ACC112 (cell line): Measurements from ENCODE around the gene COX7A1.
A peak's percentile ranks its signal among the peaks of the same experiment; 100 is the strongest.
"Not testable (repeated sequence)": the region's sequence is repeated elsewhere in the genome, so short reads cannot be mapped to it uniquely, and the experiment has no call there.

Source experiments
- H2AFZ ChIP-seq: fragments of 200-600 bp; sonication (generic); one replicate; pipeline ENCODE4 v1.6.0; 2017; ENCODE audit warnings: antibody characterized with exemption, low read length; ENCODE audit not compliant: unreplicated experiment
- H3K27ac ChIP-seq: fragments of 200-600 bp; sonication (generic); 2 replicates; pipeline ENCODE4 v1.5.1; 2014; ENCODE audit warnings: low read depth, mild to moderate bottlenecking, antibody characterized with exemption, low read length, moderate library complexity
- H3K27me3 ChIP-seq: fragments of 200-600 bp; sonication (generic); 2 replicates; pipeline ENCODE4 v1.6.1; 2014; ENCODE audit warnings: mild to moderate bottlenecking, antibody characterized with exemption, low read length, moderate library complexity, mixed read lengths; ENCODE audit not compliant: insufficient read depth
- H3K36me3 ChIP-seq: fragments of 200-600 bp; sonication (generic); 2 replicates; pipeline ENCODE4 v1.6.1; 2016; ENCODE audit warnings: mild to moderate bottlenecking, antibody characterized with exemption, low read length, moderate library complexity, mixed read lengths; ENCODE audit not compliant: insufficient read depth
- H3K4me1 ChIP-seq: fragments of 200-600 bp; sonication (generic); one replicate; pipeline ENCODE4 v1.6.1; 2016; ENCODE audit warnings: low read length, mixed read lengths; ENCODE audit not compliant: insufficient read depth, unreplicated experiment, control insufficient read depth
- H3K4me3 ChIP-seq: fragments of 200-600 bp; sonication (generic); 2 replicates; pipeline ENCODE4 v1.5.1; 2014; ENCODE audit warnings: mild to moderate bottlenecking, low read depth, low read length
- H3K79me2 ChIP-seq: fragments of 200-600 bp; sonication (generic); one replicate; pipeline ENCODE4 v1.6.0; 2016; ENCODE audit warnings: low read length; ENCODE audit not compliant: control insufficient read depth, unreplicated experiment, insufficient read depth

The COX7A1 gene

DNA sequence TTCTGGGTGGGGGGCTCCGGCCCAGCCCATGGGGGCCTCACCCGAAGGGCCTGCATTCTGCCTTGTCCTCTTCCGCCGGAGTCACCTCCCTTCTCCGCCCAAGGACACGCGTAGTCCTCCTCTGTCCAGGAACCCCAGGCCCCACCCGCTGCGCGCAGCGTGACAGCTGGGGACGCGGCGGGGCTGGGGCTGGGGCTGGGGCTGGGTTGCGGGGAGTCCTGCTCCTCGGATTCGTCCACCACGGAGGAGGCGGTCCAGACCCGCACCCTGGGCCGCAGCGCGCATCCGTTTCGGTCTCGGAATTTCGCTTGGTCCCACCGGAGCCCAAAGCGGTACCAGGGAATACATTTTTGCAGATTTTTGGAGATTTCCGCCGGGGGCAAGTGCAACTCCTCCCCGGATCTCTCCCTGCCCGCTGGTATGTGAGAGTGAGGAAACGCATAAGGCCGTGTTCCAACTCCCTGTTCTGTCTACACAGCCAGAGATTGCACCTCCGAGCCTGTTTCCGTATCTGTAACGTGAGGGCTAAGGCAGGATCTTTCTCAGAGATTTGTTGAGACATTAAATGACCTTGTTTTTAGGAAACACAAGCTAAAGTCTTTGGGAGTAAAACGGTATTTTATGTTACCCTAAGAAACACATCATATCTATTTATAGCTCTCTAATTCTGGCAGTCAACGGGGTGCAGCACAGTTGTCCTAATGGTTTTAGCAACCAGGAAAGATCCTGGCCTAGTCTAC lies at the start of gene COX7A1:
Gene COX7A1 (minus strand): TSS at position 96 of the 740 bp plus-strand sequence. CDS start 40 bp downstream, at position 56.
- H3K4me1 ChIP-seq = peaks cover 2% of the 10 kb centered on the region
- H3K27me3 ChIP-seq = no peaks in the 10 kb centered on the region
- H2AFZ ChIP-seq = no peak within 1 kb of the TSS
- no peaks in the 10 kb centered on the region for H3K36me3 ChIP-seq
- no peak within 1 kb of the TSS for H3K27ac ChIP-seq
- peak within 1 kb of the TSS; percentile 61 for H3K4me3 ChIP-seq
- no peaks in the 10 kb centered on the region for H3K79me2 ChIP-seq

DNA sequence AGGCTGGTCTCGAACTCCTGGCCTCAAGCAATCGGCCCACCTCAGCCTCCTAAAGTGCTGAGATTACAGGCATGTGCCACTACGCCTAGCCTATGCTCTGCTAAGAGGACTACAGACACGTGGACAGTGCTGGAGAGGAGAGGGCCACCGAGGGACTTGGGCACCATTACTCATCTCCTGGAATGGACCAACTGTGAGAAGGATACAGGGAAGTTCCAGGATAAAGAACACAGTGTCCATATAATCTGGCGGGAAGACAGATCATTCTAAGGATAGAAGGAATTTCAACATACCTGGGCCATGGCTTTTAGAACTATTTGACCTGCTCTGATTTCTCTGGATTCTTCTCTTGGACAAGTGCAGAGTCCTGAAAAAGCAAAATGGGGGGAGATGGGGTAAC lies 49.4 kb upstream of the COX7A1 start:
- Histone ChIP-seq H3K27me3 (no peaks in the 10 kb centered on the region), H3K79me2 (no peaks in the 10 kb centered on the region), H3K27ac (no peak overlapping the region), H3K36me3 (no peaks in the 10 kb centered on the region), H2AFZ (no peak overlapping the region), H3K4me1 (no peaks in the 10 kb centered on the region), H3K4me3 (no peak overlapping the region)

GRCh38 chr19:36198119-36198518 lies 45.9 kb upstream of the COX7A1 start:
- H3K4me3 ChIP-seq = no peak overlapping the region
- H3K79me2 ChIP-seq = no peaks in the 10 kb centered on the region
- H3K27me3 ChIP-seq = no peaks in the 10 kb centered on the region
- H3K27ac ChIP-seq = no peak overlapping the region
- H2AFZ ChIP-seq = no peak overlapping the region
- no peaks in the 10 kb centered on the region for H3K36me3 ChIP-seq
- H3K4me1 ChIP-seq = no peaks in the 10 kb centered on the region

- H3K4me3 ChIP-seq = no peak overlapping the region
- no peak overlapping the region for H2AFZ ChIP-seq
- H3K79me2 ChIP-seq = no peaks in the 10 kb centered on the region
- H3K36me3 ChIP-seq = no peaks in the 10 kb centered on the region
- no peaks in the 10 kb centered on the region for H3K4me1 ChIP-seq
- no peak overlapping the region for H3K27ac ChIP-seq
- H3K27me3 ChIP-seq = no peaks in the 10 kb centered on the region
Measured at GRCh38 chr19:36196249-36196648, 44.0 kb upstream of the COX7A1 start.

DNA sequence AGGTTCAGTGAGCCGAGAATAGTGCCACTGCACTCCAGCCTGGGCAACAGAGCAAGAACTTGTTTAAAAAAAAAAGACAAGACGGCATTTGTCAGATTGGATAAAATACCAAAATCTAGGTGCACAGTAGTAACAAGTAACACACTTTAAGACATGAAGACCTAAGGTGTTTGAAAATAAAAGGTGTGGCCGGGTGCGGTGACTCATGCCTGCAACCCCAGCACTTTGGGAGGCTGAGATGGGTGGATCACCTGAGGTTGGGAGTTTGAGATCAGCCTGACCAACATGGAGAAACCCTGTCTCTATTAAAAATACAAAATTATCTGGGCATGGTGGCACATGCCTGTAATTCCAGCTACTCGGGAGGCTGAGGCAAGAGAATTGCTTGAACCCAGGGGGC lies 34.5 kb upstream of the COX7A1 start:
- H3K36me3 ChIP-seq, H3K4me3 ChIP-seq, H2AFZ ChIP-seq, H3K27ac ChIP-seq, H3K79me2 ChIP-seq, H3K27me3 ChIP-seq, H3K4me1 ChIP-seq: not testable (repeated sequence)

GRCh38 chr19:36183245-36183628 lies 31.0 kb upstream of the COX7A1 start:
- Histone ChIP-seq H3K27ac (no peak overlapping the region), H3K4me3 (no peak overlapping the region), H3K36me3 (peaks cover 5% of the 10 kb centered on the region), H3K4me1 (no peaks in the 10 kb centered on the region), H3K27me3 (no peaks in the 10 kb centered on the region), H3K79me2 (no peaks in the 10 kb centered on the region), H2AFZ (no peak overlapping the region)

GRCh38 chr19:36182612-36183244 lies 30.5 kb upstream of the COX7A1 start:
- Histone ChIP-seq H3K79me2 (no peaks in the 10 kb centered on the region), H2AFZ (no peak overlapping the region), H3K27ac (no peak overlapping the region), H3K36me3 (peaks cover 5% of the 10 kb centered on the region), H3K4me1 (no peaks in the 10 kb centered on the region), H3K4me3 (no peak overlapping the region), H3K27me3 (no peaks in the 10 kb centered on the region)

DNA sequence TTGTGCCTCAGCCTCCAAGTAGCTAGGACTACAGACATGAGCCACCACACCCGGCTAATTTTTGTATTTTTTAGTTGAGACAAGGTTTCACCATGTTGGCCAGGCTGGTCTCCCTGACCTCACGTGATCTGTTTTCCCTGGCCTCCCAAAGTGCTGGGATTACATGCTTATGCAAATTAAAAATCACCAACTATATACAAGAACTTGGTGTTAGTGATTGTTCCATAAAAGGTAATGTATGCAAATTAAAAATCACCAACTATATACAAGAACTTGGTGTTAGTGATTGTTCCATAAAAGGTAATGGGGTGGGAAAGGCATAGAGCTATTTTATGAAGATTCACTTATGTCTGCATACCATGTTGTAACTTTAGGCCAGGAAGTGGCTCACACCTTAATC lies 26.8 kb upstream of the COX7A1 start:
- not testable (repeated sequence) for H3K27ac ChIP-seq, H3K79me2 ChIP-seq, H3K27me3 ChIP-seq, H2AFZ ChIP-seq, H3K4me1 ChIP-seq, H3K36me3 ChIP-seq, H3K4me3 ChIP-seq

- not testable (repeated sequence) for H3K27ac ChIP-seq, H3K27me3 ChIP-seq, H2AFZ ChIP-seq, H3K4me1 ChIP-seq, H3K36me3 ChIP-seq, H3K4me3 ChIP-seq, H3K79me2 ChIP-seq
Measured at GRCh38 chr19:36173846-36174245, 21.6 kb upstream of the COX7A1 start.

DNA sequence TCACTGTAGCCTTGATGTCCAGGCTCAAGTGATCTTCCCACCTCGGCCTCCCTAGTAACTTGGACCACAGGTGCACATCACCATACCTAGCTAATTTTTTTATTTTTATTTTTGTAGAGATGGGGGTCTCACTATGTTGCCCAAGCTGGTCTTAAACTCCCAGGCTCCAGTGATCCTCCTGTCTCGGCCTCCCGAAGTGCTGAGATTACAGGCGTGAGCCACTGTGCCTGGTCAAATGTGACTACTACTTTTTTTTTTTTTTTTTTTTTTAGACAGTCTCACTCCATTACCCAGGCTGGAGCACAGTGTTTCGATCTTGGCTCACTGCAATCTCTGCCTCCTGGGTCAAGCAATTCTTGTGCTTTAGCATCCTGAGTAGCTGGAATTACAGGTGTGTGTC lies 20.6 kb upstream of the COX7A1 start:
- no peaks in the 10 kb centered on the region for H3K36me3 ChIP-seq
- no peaks in the 10 kb centered on the region for H3K79me2 ChIP-seq
- no peak overlapping the region for H3K27ac ChIP-seq
- H3K4me1 ChIP-seq = no peaks in the 10 kb centered on the region
- H2AFZ ChIP-seq = no peak overlapping the region
- no peaks in the 10 kb centered on the region for H3K27me3 ChIP-seq
- no peak overlapping the region for H3K4me3 ChIP-seq

DNA sequence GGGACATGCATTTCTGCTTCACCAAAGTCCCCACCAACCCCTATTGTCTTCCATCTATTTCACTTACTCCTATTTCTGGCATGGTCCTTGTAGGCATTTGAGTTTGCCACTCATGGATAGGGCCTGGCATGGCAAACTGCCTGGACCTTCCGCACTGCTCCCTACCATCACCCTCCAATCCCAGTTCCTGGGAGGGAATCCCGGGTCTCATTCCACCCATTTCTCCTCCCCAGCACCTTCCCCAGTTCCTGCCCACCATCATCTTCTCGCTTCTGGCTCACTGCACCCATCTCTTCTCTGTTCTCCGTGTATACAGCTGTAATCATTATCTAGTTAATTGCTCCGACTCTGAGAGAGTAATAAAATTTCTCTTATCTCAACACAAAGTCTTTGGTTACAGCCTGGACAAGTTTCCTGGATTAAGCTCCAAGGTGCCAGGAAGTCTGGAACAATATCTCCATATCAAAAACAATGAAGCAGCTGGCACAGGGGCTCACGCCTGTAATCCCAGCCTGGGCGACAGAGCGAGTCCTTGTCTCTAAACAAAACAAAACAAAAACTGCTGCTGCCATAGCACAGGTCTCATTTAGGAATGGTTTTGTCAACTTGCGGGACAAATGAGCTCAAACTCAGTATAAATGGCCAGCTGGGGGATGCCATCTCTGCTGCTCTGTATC lies 17.0 kb upstream of the COX7A1 start:
- Histone ChIP-seq H3K79me2 (no peaks in the 10 kb centered on the region), H3K4me3 (no peak overlapping the region), H3K4me1 (no peaks in the 10 kb centered on the region), H3K36me3 (no peaks in the 10 kb centered on the region), H3K27ac (no peak overlapping the region), H2AFZ (no peak overlapping the region), H3K27me3 (no peaks in the 10 kb centered on the region)
